NCI-H1930 (cell line): Measurements from ENCODE around the gene ZNF354B.
"Not testable (repeated sequence)": the region's sequence is repeated elsewhere in the genome, so short reads cannot be mapped to it uniquely, and the experiment has no call there.

Experiments
- DNase-seq, 2 experiments: peaks; one replicate each; lab custom pipeline; 2025; lab: John Stamatoyannopoulos, UW

Gene ZNF354B

DNA sequence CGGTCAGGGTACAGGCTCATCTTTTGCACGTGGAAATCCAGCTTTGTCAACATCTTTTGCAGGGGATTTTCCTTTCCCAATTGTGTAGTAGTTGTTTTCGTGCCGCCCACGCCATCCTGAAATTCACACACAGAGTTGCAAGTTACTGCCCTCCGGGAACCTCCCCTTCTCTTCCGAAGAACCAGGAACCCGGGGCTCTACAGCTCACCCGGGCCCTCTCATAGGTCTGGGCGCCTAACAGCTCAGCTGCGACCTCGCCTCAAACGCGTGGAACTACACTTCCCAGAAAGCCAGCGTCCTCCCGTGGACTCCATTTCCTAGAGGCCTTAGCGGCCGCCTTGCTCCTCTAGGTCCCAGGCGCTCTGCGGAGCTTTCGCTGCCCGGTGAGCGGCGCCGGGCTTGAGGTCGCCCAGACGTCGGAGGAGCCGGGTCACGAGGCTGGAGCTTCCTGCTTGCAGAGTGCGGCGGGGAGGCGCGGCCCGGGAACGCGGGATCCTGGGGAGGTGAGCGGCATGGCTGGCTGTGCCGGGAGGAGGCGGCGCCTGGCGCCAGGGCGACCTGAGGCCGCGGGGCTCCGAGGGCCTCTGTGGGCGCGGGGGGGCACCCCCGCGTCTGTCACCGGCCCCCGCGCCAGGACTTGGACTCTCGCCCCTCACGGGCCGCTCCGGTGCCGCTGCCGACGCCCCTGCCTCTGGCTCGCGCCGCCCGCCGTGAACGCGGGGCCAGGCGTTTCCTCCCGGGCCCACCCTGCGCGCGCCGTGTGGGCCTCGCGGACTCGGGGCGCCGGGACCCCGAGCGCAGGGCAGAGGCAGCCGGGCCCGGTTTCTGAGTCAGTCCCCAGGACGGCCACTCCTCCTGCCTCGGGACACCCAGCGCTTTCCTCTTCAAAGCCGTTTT is at the start of gene ZNF354B:
ZNF354B (plus strand) TSS at position 329 of the 897 bp plus-strand sequence. CDS start 1,095 bp downstream, outside the sequence.
- peak; percentile 77 to 83 for DNase-seq

DNA sequence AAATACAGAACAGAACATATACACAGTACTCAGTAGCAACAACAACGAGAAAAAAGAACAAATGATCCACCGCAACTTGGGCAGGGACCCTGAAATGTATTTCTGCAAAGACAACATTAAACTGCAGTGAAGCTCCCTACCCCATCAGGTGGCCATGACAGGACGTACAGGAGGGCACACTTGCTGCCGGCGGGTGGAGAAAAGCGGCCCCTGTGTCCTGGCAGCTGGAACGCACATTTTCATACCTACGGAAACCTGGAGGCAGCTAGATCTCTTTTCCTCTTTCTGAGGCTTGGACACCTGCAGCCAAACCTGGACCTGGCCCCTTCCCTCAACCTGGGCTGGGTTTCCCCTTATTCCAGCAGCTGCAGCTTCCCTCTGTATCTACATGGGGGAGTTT is 42.2 kb upstream of the ZNF354B start:
- no peak for DNase-seq

DNA sequence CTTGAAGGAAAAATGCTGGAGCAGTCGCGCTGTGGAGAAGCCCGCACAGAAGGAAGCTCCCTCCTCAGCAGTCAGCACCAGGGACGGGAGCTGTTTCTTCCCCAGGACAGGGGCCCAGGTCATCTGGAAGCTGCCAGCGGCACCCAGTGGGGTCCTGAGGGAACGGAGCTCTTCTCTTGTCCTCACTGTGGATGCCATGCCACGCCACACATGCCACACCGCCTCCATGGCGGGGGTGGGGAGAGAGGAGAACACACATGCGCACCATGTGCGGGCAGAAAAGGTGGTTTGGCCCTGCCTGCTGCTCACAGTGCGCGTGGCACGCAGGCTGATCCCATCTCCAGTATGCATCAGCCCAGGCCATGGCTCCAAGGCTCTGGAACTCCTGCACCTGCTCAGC is 41.7 kb upstream of the ZNF354B start:
- peak; percentile 13 to 32 for DNase-seq

DNA sequence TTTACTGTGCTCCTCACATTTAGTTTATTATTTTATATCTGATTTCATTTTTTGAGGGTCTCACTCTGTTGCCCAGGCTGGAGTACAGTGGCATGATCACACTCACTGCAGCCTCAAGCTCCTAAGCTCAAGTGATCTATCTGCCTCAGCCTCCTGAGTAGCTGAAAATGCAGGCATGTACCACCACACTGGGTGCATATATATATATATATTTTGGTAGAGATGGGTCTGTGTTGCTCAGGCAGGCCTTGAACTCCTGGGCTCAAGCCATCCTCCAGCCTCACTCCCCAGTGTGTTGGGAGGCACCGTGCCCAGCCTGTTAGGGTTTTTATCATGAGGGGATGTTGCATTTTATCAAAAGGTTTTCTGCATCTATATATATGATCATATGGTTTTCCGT is 39.8 kb upstream of the ZNF354B start:
- no peak for DNase-seq

DNA sequence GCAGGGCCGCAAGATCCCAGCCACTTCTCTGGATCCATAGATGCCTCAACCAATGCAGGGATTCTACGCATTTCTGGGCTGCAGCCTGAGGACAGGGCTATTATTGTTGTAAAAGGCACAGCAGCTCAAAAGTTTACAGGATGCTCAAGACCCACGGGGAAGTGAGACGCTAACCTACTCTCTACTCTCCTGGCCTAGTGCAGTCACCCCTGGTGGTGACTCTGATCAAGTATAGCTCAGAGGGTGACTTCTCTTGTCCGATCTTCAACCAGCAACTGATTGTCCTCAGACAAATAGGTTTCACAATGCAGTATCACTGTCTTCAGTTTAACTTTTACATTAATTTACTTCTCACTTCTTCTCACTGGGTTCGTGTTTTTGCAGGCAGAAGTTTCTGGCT is 34.3 kb upstream of the ZNF354B start:
- DNase-seq: no peak

DNA sequence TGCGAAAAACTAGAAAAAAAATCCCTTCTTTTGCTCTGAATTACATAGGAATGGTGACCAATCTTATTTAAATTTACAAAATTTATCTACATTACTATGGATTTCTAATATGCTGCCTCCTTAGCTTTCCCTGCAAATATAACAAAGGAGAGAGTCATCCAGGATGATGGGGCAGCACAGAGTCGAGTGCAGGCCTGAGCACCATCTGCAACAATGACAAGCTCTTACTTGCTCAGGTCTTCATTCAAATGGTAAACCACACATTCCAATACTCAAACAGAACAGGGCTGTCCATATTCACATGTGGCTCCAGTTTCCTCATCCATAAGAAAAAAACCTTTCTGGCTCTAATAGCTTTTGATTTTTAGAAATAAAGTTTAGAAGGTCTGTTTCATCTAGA is 33.5 kb upstream of the ZNF354B start:
- DNase-seq: no peak

DNA sequence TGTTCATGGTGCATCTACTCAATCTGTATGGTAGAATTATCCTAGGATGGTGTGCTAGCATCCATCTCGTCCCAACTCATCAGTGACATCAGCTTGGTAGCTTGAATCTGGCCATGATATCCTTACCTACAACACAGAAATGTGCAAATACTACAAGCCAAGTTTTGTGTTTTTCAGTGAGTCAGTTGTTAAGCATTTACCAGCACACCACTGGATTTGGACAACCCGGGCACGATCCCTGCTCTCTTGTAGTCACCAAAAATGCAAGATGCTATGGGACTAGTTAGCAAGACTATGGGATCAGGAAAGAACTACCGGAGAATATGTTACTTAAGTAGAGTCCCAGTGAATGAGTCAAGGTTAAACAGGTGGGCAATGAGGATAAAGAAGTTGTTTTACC is 32.1 kb upstream of the ZNF354B start:
- no peak for DNase-seq

DNA sequence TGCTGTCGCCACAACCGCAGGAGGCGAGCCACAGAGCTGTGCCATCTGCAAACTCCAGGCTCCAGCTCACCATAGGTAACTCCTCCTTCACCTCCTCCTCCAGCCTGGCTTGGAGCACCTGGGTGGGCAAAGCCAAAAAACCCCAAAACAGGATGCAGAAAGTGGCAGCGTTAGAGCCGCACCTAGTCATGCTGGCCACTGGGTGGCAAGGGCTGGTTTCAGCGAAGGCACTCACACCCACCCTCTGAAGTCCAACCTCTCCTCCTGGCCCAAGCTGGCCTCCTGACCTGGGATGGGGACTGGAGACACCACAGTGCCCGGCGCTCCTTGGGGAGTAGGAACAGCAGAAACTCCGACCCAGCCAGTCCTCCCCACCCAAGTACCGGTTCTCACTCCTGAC is 28.7 kb upstream of the ZNF354B start:
- no peak for DNase-seq

DNA sequence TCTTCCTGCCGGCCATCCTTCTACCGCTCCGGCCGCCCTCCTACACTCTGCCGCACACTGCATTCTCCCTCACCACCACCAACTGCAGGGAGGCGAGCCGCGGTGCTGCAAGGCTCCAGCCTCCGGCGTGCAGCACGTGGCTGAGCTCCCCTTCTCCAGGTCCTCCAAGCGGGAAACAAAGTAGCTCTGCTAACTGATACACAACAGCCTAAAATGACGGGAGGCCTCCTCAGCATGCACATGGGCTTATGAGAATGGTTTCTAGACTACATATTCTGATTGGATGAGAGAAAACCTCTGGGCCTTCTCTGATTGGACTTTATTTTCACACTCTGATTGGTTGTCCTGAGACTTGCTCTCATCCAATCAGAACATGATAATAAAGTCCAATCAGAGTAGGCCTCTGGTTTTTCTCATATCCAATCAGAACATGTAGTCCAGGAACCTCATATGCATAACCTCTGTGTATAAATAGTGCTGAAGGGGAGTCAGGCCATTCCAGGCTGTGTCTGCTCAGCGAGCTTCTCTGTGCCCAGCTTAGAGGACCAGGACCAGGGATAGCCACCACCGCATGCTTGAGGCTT is 27.0 kb upstream of the ZNF354B start:
- DNase-seq: peak; percentile 27 to 41

DNA sequence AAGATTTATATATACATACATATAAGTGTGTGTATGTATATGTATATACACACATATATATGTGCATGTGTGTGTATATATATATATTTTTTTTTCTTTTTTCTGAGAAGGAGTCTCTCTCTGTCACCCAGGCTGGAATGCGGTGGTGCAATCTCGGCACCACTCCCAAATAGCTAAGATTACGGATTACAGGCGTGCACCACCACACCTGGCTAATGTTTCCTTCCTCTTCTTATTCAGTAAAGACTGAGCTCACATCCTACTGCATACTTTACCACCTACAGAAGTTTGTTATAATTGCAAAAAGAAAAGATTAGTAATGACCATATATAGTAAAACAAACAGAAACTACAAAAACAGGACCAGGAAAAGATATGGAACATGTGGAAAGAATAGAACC is 23.1 kb upstream of the ZNF354B start:
- no peak for DNase-seq

DNA sequence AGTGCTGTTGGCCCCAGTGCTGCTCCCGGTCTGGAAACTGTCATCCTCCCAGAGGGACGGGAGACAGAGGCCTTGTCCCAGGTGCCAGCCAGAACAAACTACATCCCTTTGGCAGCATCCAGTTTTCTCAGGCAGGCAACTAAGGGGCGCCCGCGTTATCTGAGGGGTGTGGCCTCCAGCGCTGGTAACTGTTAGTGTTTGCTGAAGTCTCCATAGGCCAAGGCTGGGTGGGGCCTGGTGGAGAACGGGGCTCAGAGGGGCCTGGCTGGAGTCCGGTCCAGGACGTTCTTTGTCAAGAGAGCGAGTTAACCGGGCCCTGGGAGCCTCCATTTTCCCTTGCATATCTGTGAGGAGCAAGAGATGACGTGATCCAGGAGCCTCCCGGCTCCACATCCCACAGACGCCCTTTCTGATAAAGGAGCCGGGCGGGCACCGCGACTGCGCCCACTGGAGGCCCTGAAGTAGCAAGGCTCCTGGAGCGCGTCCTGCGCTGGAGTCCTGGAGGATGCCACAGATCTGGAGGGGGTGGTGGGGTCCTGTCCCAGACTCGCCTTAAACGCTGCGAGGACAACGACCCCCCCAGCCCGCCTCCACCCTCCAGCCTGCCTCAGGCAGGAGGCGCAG is 20.9 kb upstream of the ZNF354B start:
- DNase-seq: not testable (repeated sequence)

DNA sequence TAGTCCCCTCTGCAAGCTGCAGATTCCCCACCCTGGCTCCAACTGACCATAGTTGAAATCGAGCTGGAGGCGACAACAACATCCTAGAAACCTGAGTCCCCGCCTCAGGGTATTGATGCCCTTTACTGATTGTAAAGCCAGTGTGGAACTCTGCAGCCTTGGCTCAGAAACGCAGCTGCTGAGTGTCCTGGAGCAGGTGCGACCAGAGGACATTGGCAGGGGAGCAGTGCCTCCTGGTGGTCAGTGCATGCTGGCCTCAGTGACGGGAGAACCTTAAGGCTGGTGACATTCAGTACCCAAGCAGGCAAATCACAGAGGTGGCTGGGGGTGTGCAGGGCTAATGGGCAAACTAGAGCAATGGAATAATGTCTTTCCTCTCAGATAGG is 20.4 kb upstream of the ZNF354B start:
- peak in 1 of 2 experiments; percentile 1 for DNase-seq

DNA sequence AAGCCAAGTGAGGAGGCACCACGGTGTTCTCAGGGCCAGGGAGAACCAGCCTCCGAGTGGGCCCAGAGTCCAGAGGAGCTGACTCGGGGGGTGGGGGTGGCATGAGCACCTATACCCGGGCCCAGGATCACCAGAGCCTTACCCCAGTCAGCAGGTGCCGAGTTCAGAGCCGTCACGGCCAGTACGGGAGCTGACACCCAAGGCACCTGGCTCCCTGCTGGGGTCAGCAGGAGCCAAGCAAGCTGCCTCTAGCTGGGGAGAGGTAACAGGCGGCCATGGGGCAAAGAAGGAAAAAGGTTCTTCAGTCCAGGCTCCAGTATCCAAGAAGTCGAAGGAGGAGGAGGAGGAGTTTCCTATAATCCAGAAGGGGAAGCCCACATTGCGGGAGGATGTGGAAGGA is 19.4 kb upstream of the ZNF354B start:
- not testable (repeated sequence) for DNase-seq

DNA sequence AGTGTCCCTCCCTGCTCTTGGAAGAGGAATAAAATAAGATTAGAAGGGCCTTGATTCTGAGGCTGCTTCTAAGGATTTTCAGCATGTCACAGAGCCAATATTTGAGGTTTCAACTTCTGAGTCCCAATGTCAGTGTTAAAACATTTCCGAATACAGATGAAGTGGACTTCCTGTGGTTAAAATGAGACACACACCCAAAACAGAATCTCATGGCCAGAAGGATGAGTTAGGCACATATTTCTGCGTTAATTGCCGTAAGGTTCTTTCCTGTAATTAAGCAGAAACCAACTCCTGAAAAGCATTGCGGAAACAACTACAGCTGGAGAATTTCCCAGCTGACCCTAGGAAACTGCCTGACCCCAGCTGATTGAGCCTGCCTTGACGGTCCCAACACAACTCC is 10.4 kb upstream of the ZNF354B start:
- DNase-seq: no peak

DNA sequence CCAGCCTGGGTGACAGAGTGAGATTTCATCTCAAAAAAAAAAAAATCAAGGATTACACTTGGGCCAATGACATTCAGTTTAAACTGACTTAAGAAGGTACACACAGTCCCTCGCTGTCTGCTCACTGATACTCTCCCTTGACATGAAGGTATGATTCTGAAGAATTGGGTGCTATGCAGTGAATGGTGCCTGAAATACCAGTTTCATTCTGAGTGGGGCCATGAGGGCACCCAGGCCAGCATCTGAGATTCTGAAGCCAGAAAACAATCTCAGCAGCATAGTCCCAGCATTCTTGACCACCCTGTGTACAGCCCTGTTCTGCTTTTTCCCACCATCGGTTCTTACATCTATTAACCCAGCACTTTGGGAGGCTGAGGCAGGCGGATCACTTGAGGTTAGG is 7.8 kb upstream of the ZNF354B start:
- no peak for DNase-seq

DNA sequence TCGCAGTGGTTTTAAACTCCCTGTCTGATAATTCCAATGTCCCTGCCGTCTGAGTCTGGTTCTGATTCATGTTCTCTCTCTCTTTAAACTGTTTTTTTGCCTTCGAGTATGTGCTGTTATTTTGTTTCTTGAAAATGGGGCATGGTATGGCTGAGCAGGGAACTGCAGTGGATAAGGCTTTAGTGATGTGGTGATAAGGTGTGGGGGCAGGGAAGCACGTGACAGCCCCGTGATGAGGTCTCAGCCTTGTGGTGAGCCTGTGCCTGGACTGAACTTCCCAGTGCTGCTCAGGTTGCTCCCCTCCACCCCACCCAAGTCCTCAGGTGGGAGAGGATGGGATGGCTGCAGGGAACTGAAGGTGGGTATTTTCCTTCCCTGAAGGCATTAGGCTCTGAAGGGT is 5.5 kb upstream of the ZNF354B start:
- DNase-seq: no peak

DNA sequence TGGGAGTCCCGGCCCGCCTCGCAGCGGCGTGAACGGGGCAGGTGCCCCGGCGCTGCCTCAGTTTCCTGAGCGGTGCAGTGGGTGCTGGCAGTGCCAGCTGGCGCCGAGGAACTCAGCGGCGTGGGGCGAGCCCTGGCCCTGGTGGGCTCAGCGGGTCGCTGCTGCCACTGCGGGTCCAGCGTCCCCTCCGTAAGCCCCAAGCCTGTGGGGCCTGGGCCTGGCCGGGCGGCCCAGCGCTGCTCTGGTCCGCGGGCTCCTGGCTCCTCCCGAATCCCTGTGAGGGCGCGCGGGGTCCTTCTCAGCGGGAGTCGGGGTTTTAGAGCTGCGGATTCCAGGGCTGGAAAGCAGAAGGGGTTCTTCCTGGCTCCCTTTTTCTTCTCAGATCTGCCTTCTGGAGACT is 862 bp downstream of the ZNF354B start:
- not testable (repeated sequence) for DNase-seq

DNA sequence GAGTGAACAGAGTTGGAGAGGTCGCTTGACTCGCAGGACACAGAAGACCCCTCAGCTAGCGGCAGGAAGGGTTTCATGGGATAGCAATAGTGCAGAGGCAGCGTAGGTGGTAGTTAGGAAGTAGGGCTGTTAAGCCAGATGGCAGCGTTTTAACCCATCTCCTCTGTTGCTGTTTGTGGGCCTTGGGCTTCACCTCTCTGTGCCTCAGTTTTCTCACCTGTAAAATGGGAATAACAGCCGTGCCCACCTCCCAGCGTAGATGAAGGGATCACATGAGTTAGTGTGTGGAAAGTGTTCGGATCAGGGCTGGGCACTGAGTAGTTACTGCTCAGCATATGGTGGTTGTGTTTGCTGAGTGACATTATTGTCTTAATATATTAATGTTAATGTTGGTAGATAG is 1.9 kb downstream of the ZNF354B start:
- DNase-seq: no peak

DNA sequence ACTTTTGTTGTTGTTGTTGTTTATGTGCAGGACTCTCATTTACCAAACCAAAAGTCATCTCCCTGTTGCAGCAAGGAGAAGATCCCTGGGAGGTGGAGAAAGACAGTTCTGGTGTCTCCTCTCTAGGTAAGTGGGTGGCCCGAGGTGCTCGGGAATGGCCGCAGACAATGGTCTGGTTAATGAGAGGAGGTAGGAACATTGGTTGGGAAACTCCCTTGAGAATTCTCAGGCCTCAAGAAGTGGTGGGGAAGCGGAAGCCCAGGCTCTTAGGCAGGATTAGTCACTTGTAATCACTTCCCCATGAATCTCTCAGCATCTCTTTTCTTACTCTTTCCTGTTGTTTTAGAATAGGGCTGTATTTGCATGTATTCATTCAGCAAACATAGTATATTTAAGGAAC is 7.2 kb downstream of the ZNF354B start:
- DNase-seq: no peak

DNA sequence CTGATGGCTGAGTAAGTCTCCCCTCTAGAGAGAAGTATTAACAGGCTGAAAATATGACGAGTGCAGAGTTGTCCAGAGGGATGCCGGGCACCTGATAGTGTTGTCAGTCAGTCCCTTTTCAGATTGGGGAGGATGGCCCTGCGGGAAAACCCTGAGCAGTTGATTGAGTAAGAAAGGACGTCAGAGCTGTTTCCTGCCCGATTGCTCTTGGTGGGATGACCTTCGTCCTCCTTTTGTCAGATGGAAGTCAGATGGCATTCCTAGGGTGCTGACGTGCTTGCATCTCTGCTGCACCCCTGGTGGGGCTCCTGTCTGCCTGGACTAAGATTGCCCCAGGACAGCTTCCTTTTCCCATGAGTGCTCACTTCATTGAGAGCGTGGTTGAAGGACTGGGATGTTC is 9.8 kb downstream of the ZNF354B start:
- DNase-seq: no peak

DNA sequence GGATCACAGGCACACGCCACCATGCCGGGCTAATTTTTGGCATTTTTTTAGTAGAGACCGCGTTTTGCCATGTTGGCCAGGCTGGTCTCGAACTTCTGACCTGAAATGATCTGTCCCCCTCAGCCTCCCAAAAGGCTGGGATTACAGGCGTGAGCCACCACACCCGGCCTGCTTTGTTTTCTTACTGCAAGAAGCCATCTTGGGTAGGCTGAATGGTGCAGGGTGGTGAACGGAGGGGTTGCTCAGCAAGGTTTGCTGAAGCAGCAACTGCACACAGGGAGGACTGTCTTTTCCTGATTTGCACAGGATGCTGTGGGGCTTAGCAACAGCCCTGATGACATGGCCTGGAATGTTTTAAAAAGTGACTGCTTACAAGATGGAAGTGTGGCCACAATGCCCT is 10.7 kb downstream of the ZNF354B start:
- no peak for DNase-seq

DNA sequence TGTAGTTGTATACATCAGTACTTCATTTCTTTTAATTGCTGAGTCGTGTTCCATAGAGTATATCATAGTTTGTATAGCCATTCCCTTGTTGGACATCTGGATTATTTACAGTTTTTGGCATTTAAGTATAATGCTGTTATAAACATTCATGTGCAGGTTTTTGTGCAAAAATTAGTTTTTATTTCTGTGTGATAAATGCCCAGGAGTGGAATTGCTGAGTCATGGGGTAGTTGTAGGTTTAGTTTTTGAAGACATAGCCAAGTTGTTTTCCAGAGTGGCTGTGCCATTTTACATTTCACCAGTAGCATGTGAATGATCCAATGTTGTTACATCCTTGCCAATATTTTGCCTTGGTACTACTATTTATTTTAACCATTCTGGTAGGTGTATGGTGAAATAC is 12.5 kb downstream of the ZNF354B start:
- no peak for DNase-seq

DNA sequence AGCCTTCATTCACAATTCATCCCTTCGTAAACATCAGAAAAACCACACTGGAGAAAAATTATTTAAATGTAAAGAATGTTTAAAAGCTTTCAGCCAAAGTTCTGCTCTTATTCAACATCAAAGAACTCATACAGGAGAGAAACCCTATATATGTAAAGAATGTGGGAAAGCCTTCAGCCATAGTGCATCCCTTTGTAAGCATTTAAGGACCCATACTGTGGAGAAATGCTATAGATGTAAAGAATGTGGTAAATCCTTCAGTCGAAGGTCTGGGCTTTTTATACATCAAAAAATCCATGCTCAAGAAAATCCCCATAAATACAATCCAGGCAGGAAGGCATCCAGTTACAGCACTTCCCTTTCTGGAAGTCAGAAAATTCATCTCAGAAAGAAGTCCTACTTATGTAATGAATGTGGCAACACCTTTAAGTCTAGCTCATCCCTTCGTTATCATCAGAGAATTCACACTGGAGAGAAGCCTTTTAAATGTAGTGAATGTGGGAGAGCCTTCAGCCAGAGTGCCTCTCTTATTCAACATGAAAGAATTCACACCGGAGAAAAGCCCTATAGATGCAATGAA is 23.5 kb downstream of the ZNF354B start:
- not testable (repeated sequence) for DNase-seq
